HG03159 (cell line): ENCODE results near the gene NAA40.
"Not testable (repeated sequence)": the region's sequence is repeated elsewhere in the genome, so short reads cannot be mapped to it uniquely, and the experiment has no call there.

Experiments
- ATAC-seq: cut with Tn5 transposase; IDR thresholded peaks from one replicate; pipeline ENCODE4 v1.9.1; 2021; ENCODE audit warnings: mild to moderate bottlenecking, moderate library complexity; ENCODE audit not compliant: unreplicated experiment

The NAA40 gene

GRCh38 chr11:63937713-63938478 is 906 bp upstream of the NAA40 start:
- ATAC-seq: peak; percentile 15

GRCh38 chr11:63939397-63939891 is 642 bp downstream of the NAA40 start:
- no peak for ATAC-seq

GRCh38 chr11:63940786-63941185 is 2.0 kb downstream of the NAA40 start:
- ATAC-seq: no peak

GRCh38 chr11:63941901-63942300 is 3.1 kb downstream of the NAA40 start:
- no peak for ATAC-seq

GRCh38 chr11:63942803-63943202 is 4.0 kb downstream of the NAA40 start:
- no peak for ATAC-seq

- ATAC-seq: no peak
Observed at GRCh38 chr11:63944987-63945386, 6.2 kb downstream of the NAA40 start.

GRCh38 chr11:63945477-63946163 is 6.8 kb downstream of the NAA40 start:
- no peak for ATAC-seq

- ATAC-seq: no peak
Observed at GRCh38 chr11:63951779-63952536, 13.2 kb downstream of the NAA40 start.

- ATAC-seq: no peak
Observed at GRCh38 chr11:63952570-63952969, 13.8 kb downstream of the NAA40 start.

- no peak for ATAC-seq
Observed at GRCh38 chr11:63958008-63958407, 19.2 kb downstream of the NAA40 start.

- ATAC-seq: no peak
Observed at GRCh38 chr11:63961608-63962412, 23.0 kb downstream of the NAA40 start.

- ATAC-seq: not testable (repeated sequence)
Observed at GRCh38 chr11:63963895-63964294, 25.1 kb downstream of the NAA40 start.

GRCh38 chr11:63966444-63966843 is 27.6 kb downstream of the NAA40 start:
- ATAC-seq: no peak

GRCh38 chr11:63969461-63969860 is 30.7 kb downstream of the NAA40 start:
- ATAC-seq: no peak

GRCh38 chr11:63970902-63971301 is 32.1 kb downstream of the NAA40 start:
- ATAC-seq: no peak

GRCh38 chr11:63973912-63974258 is 35.1 kb downstream of the NAA40 start:
- not testable (repeated sequence) for ATAC-seq

GRCh38 chr11:63974259-63975143 is 35.7 kb downstream of the NAA40 start, which contains the start of gene COX8A:
COX8A (plus strand) TSS chr11:63974620; CDS start chr11:63974681, 61 bp downstream.
- peak; percentile 96 for ATAC-seq

- no peak for ATAC-seq
Observed at GRCh38 chr11:63978551-63979239, 39.9 kb downstream of the NAA40 start.

- no peak for ATAC-seq
Observed at GRCh38 chr11:63979426-63979825, 40.6 kb downstream of the NAA40 start.
